NCI-H524 (cell line): ENCODE results near the gene AGTR1.
"Not testable (repeated sequence)": the region's sequence is repeated elsewhere in the genome, so short reads cannot be mapped to it uniquely, and the experiment has no call there.

Experiments used
- DNase-seq, 2 experiments: peaks; one replicate each; lab custom pipeline; 2025; lab: John Stamatoyannopoulos, UW

AGTR1 gene

DNA sequence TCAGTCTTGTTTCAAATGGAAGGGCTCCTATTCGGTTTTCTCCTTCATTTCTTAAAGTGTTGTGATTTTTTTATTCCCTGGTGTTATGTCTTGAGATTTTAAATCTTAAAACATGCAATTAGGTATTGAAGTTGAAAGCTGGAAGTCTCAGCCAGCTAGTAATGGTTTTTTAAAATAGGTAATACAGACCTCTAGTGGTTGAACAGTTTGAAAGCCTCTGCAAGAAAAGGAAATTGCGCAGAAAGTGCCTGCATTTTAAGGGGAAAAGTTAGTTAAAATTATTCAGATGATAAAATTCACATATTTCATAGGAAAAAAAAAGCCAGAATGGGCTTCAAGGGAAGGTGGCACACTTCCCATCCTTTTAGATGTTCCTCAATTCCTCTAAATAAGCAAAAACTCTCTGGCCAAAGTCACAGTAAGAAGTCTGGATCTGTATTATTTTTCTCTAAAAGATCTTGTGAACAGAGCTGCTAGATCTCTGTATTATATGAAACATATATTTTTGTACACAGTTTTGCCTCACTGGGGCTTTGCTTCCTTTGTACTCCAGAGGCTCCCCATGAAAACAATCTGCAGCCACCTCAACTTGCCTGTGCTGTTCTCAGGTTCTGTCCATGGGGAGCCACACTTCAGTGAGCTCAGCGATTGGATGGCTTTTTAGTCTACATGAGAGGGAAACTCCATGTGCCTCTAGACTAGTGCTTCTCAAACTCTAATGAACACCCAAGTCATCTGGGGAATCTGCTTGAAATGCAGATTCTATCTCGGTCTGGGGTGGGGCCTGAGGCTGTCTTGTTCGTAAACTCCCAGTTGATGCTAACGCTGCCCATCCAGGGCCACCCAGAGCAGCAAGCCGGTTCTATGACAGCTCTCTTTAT, 21.5 kb downstream of the AGTR1 start:
- peak in 1 of 2 experiments; percentile 25 for DNase-seq

DNA sequence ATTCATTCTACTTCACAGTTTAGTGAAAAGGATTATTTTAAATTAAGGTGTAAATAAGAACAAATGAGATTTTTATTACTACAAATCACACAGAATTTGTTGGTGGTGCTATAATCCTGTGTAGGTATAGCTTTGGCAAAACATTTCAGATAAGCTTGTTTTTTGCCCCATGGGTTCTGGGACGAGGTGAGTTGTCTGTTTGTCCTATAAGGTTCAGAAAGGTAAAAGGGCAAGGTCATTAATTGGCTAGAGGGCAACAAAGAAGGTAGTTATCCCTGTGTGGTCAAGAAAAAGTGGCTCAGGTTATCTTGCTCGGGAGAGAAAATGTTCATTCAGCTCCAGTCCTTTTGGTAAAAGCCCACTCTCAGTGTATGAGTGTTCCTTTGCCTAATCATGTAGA, 23.2 kb downstream of the AGTR1 start:
- no peak for DNase-seq

DNA sequence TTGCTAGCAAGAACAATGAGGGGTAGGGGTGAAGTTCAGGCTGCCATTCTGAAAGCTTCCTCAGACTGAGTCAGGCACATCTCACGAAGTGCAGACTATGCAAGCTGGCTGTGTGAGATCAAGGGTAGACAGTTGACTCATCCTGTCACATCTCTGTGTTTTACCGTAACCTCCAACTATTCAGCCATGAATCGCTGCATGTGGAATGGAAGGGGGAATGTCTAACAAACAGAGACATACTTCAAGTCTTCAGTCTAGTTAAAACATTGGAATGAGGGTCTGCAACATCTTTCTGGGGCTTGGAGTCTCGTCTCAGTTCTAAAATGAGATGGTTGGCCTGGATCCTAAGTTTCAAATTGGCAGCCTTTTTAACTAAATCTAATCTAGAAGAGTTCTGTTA, 25.9 kb downstream of the AGTR1 start:
- DNase-seq, result no peak

DNA sequence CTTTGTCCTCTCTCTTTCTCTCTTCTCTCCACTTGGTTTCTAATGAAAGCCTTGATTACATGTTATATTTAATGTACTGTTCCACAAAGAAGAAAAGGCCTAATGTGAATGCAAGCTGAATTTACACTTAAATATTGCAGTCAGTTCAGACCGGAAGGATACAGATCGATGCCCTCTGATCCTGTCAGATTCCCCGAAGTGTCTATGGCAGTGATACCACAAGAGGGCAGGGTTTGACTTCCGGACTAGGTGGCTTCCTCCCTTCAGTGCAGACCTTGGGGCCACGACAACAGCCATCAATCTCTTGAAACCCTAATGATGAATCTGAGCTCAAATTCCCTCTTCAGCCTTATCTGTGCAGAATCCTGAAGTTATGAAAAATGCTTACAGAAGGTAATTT, 29.5 kb downstream of the AGTR1 start:
- DNase-seq, result peak; percentile 72 to 78

DNA sequence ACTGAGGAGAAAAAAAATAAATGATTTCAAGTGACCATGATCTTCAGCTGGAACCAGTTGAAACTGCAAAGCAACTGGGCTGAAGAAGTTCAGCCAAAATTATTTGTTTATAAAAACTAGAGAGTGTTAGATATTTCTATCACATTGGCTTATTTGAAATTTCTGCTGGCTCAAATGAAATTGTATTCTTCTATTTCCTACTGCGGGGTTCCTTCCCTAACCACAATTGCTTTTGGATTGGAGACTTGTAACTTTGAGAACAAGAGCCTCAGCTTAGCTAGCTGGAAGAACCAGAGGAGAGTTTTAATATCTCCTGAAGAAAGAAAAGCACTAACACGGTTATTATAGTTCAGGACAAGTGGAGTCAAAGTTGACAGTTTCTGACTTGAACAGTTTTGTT, 31.1 kb downstream of the AGTR1 start:
- no peak for DNase-seq

DNA sequence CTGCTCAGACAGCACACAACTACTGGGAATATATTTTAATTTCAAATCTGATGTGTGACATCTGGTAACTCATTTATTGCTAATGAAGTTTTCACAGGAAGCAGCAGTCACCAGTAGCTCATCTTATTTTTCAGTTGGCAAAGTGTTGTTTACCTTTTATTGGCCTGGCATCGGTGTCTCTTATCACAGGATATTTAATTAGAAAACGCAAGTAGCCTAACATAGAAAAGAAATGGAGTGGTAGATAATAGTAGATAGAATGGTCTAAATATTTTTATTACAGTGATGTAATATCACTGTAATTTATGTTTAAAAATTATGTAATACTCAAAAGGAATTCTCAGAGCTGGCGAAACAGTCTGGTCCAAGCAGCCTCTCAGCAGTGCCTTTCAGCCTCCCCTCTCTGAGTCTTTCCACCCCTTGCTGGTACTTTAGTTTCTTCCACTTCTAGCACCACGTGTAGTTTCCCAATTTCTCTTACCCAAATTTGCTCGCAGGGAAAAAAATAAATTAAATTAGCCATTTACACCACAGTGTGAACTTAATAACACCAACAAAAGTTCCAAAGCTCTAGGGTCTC, 31.9 kb downstream of the AGTR1 start:
- no peak for DNase-seq

DNA sequence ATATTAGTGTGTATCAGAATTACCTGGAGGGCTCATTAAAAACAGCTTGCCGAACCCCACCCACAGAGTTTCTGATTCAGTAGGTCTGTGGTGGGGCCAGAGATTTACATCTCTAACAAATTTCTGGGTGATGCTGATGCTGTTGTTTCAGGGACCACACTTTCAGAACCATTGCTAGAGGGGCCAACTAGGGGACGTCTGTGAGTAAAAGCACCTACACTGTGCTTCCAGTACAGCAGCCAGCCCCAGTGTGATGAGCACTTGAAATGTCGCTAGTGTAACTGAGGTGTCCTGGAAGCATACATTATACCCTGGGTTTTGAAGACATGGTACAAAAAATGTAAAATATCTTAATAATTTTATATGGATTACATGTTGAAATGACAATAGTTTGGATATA, 33.0 kb downstream of the AGTR1 start:
- no peak for DNase-seq

DNA sequence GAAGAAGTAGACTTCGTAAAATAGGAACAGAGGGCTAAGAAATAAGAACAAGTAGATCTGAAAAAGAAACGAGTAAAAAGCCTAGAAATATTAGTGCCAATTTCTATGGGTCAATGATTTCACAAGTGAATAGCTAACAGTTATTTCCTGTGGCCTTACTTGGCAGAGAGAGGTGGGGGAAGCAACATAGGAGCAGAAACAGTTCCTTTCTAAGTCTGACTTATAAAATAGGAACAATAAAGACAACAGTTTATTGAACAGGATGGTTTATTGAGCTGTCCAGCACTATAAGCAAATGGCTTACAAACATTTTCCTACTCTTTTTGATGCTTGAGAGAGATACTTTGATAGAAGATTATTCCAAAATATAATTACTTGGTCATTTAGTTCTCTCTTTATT, 37.9 kb downstream of the AGTR1 start:
- DNase-seq, result no peak

DNA sequence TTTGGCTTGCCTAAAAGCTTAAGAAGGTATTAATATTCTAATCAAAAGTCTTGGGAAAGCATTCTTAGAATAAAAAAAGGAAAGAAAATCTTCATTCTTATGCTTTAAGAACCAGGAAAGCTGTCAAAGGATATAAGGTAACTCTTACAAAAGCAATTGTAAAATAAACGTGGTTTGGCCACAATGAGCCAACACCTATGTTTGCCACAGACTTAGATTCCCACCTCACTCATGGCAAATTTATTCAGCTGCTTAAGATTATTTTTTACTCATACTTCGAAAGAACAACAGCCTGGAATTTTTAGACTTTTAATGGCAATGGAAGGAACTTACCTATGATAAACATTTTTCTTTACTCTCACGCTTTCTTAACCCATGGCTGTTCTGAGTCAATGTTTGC, 38.4 kb downstream of the AGTR1 start:
- no peak for DNase-seq

DNA sequence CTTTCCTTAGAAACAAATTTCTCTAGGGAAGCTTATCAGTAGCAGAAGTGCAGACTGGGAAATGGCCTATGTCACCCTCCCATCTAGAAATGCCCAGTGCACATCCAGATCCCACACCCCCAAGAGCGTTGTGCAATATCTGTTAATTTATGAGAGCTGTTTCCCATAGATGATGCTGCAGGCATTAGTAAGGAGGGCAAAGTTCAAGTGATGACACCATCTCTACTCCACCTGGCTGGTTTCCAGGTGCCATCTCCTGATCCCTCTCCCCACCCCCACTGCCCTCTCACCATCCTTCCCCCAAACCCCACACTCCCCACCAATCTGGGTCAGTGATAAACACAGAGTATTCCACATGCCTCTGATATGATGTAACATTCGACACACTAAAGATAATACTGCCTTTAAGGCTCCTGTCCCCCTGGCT, 39.4 kb downstream of the AGTR1 start:
- no peak for DNase-seq

DNA sequence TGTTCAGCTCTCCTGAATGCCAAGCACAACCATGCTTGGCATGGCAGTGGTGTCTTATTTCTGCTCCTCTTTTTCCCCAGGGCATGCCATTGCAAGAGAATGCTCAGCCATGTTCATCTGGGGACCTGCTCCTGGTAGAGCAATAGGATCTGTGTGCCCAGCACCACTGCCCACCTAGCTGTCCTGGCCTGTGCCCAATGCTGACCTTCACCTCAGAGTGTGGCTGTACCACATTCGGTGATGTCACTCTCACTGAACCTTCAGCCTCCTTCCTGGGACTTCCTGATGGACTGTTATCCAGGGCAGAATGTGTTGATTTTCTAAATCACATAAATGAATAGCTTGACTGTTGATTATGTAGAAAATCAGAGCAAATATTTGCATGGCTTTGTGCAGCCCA, 42.0 kb downstream of the AGTR1 start:
- no peak for DNase-seq

DNA sequence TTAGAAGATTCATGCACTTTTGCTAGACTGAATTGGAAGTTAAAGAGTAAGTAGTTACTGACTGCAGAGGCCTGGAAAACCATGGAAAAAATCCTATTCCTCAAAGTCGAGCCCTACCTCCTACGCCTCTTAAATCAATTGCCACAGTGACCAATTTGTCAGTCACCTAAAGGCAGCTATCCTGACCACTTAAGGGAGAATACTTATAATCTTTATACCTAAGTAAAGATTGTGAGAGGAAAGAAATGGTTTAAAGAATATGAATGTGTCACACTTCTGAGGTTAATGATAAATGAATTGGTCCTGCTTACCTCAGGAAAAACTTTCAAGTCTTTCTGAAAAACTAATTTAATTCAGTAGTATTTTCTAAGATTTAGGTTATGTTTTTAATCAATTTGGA, 42.6 kb downstream of the AGTR1 start:
- no peak for DNase-seq

DNA sequence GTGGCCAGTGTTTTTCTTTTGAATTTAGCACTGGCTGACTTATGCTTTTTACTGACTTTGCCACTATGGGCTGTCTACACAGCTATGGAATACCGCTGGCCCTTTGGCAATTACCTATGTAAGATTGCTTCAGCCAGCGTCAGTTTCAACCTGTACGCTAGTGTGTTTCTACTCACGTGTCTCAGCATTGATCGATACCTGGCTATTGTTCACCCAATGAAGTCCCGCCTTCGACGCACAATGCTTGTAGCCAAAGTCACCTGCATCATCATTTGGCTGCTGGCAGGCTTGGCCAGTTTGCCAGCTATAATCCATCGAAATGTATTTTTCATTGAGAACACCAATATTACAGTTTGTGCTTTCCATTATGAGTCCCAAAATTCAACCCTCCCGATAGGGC, 43.5 kb downstream of the AGTR1 start:
- no peak for DNase-seq

DNA sequence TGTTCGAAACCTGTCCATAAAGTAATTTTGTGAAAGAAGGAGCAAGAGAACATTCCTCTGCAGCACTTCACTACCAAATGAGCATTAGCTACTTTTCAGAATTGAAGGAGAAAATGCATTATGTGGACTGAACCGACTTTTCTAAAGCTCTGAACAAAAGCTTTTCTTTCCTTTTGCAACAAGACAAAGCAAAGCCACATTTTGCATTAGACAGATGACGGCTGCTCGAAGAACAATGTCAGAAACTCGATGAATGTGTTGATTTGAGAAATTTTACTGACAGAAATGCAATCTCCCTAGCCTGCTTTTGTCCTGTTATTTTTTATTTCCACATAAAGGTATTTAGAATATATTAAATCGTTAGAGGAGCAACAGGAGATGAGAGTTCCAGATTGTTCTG, 44.4 kb downstream of the AGTR1 start:
- no peak for DNase-seq

DNA sequence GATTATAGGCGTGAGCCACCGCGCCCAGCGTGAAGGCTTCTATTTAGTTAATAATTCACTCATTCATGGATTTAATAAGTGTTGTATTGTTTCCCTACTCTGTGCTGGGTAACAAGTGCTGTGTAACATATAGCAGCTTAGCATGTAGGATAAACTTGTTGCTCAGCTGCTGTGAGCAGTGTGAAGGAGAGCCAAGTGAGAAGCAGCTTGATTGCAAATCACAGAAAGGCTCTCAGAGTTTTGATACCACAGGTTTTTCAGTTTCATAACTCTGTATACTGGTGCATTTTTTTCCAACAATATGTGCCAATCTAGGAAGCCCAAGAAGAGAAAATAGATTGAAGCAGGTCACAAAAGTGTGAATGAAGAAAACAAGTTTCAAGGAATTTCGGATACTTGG, 48.4 kb downstream of the AGTR1 start:
- no peak for DNase-seq

DNA sequence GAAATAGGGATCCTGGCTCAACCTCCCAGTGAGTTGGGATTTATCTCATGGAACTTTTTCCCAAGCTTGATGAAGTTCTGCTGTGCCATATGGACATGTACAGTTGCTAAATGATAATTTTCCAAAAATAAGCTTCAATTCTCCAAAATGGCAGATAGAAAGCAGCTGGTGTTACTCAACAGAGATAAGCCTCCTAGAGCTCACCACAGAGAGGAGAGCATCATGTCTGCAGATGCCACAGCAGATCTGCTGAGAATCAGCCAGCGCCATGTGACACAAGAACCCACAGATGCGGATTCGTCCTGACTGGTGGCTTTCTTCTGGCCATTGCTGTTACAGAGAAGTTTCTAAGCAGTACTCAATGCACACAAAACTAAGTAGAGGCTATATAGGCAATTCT, 50.6 kb downstream of the AGTR1 start:
- DNase-seq, result peak; percentile 19 to 58

DNA sequence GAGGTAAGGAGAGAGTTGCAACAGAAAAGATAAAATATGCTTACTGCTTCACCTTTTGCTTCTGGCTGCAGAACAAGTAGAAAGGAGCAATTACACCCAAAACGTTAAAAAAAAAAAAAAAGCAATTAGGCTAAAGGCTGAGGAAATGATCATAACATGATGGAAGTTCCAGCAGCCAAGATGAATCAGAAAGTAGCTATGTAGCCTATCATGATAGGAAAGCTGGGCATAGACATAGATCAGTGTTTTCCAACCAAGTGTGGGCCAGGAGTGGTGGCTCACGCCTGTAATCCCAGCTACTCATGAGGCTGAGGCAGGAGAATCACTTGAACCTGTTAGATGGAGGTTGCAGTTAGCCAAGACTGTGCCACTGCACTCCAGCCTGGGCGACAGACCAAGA, 52.6 kb downstream of the AGTR1 start:
- no peak for DNase-seq

DNA sequence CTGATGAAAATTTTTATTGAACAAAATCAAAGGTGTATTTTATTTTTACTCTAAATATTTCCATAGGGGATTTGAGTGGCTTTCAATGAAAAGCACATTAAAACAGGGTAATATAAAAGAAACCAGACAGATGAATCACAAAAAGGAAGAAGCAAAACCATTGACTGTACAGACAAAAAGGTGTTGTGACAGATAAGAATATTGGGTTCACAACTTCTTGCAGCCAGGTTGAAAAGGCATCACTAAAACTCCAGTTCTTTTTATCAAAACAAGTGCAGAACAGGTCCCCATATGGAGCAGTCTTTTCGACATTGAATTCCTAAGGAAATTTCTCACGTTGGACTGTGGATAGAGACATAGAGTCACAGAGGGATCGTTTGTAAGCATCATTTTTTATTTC, 53.8 kb downstream of the AGTR1 start:
- no peak for DNase-seq

DNA sequence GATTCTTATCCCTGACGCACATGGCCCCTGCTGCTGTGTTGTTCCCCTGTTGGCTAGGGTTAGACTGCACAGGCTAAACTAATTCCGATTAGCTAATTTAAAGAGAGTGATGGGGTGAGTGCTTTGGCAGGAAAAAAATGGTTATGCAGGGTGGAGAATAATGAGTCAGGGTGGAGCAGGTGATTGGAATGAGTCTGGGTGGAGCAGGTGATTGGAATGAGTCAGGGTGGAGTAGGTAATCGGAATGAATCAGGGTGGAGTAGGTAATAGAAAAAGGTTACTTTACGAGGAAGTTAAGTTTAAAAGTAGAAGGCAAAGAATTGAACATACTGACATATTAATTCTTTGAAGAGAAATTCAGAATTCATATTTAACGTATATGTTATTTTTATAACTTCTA, 55.7 kb downstream of the AGTR1 start:
- not testable (repeated sequence) for DNase-seq

DNA sequence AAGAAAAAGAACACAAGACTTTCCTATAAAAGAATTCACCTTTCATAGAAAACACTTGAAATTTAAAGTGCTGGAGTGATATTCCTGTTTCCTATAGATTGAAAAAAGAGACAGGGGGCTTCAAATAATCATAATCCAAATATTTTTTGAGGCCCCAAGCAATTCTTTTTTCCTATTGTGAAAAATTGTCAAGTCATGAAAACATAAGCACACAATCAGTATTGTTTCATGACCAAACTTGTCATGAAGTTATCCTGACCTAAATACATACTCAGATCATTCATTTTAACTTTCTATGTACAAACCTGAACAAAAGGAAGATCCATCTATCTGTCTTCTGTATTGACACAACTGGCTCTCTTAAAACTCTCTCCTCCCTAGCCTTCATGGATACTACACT, 57.9 kb downstream of the AGTR1 start:
- no peak for DNase-seq

DNA sequence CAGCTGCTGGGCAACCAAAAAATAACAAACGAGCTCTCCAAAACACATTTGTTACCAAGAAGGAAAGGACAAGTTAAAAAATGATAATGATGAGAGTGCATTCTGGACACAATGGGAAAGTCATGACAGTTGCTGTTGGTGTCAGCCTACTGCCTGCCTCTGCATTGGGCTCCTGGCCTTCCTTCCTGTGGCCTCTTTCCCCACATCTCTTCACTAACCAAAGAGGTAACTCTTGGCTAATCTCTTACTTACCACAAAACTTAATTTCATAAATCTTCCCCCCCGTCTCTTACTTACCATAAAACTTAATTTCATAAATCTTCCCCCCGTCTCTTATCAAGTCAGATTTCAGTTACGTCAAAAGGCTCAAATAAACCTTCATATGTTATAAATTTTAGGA, 58.6 kb downstream of the AGTR1 start:
- DNase-seq, result no peak

DNA sequence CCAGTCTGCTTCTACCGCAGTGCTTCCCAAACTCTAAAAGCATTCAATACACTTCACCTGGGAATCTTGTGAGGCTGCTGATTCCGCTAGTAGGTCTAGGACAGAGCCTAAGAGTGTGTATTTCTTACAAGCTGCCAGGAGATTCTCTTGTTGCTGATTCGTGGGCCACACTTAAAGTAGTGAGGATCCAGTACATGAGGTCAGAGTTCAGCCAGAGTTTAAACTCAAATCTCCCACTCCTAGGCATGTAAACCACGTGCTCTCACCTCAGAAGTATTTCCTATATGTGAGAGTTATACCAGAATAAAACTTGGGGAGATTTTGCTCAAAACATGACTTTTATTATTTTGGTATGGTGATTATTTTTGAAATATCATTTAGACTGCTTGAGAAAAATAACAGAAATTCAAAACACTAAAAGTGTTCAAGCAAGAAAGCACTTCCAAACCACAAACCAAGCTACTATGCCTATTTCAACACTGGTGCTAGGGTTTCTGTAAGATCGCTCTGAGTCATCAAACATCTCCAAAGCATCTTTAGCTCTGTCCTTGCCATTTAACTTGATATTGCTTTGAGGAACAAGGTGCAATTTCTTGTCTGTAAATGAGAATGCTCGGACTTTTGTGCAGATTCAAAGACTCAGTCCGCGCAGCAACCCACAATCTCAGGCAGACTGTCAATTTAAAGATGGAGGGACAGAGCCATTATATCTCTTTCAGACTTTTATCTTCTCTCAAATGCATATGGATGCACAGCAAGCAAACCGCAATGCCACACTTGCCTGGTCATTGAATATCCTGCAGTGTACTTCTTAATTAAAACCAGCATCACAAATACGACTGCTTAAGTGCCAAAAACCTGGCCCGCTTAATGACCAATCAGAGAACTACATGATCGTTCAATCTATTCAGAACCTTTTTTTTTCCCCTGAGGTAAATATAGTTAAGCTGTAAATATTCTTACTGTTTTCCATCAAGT, 59.8 kb downstream of the AGTR1 start:
- no peak for DNase-seq
